ENCODE results near the gene FAM222A. TPM values are rescaled to one million over a fixed set of nuclear protein-coding genes. Genes with fewer than 3 reads are reported as not detected.

Gene FAM222A
- total RNA-seq, result 0.27 and 0.38 TPM in 2 replicates

GRCh38 chr12:109713187-109714070 lies at the start of gene FAM222A:
Gene FAM222A (plus strand): TSS chr12:109713825. CDS start chr12:109744147, 30,322 bp downstream.

Other genes with a start within 250 kb of the FAM222A start
- gene KCTD10, start 236.5 kb upstream of the FAM222A start, total RNA-seq, result 86.9 and 89.2 TPM in 2 replicates
- 24.9 and 37.4 TPM in 2 replicates for gene UBE3B, start 236.2 kb upstream of the FAM222A start, total RNA-seq
- gene MMAB, start 140.3 kb upstream of the FAM222A start, total RNA-seq, result 13.8 and 19.6 TPM in 2 replicates
- gene MVK, start 140.0 kb upstream of the FAM222A start, total RNA-seq, result 7.4 and 8.2 TPM in 2 replicates
- 0.75 and 1.3 TPM in 2 replicates for gene TRPV4, start 119.6 kb downstream of the FAM222A start, total RNA-seq
- 54.7 and 60.9 TPM in 2 replicates for gene GLTP, start 166.7 kb downstream of the FAM222A start, total RNA-seq
- gene TCHP, start 186.4 kb downstream of the FAM222A start, total RNA-seq, result 10.7 and 12.5 TPM in 2 replicates

All from endothelial cell of coronary artery (primary cell).